ENCODE results near the gene TEX44.

TEX44 gene

DNA sequence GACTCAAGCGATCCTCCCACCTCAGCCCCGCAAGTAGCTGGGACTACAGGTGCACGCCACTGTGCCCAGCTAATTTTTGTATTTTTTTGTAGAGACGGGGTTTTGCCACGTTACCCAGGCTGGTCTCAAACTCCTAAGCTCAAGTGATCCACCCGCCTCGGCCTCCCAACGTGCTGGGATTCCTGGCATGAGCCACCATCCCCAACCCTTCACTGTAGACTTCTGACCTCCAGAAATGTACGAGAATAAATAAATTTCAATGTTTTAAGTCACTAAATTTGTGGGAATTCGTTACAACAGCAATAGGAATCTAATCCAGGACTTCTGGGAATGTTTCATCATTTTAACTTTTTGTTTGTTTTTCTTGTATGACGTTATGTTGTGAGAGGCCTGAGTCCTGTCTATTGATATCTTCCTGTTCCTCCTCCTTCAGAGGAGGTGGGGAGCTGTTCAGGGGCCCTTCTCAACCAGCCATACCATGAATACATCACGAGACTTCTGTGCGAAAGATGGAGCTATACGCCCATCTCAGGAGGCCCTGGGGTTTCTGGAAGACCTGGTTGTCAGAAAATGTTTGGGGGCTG is 40.0 kb downstream of the TEX44 start:
- Histone ChIP-seq H3K4me2 (ENCODE audit: low read length) (no peak overlapping the region), H3K36me3 (ENCODE audit: control insufficient read depth, insufficient read depth, low read length) (no peaks in the 10 kb centered on the region), H3K9me3 (ENCODE audit: control insufficient read depth, low read length) (no peaks in the 10 kb centered on the region), H3K9ac (no peak overlapping the region), H3K79me2 (no peaks in the 10 kb centered on the region), H3K4me3 (ENCODE audit: low read depth, low read length) (no peak overlapping the region), H3K4me1 (no peaks in the 10 kb centered on the region), H2AFZ (no peak overlapping the region), H3K27ac (no peak overlapping the region), H3K27me3 (ENCODE audit: control insufficient read depth, insufficient read depth, low read length) (no peaks in the 10 kb centered on the region)
- TF ChIP-seq, protein P1, sequence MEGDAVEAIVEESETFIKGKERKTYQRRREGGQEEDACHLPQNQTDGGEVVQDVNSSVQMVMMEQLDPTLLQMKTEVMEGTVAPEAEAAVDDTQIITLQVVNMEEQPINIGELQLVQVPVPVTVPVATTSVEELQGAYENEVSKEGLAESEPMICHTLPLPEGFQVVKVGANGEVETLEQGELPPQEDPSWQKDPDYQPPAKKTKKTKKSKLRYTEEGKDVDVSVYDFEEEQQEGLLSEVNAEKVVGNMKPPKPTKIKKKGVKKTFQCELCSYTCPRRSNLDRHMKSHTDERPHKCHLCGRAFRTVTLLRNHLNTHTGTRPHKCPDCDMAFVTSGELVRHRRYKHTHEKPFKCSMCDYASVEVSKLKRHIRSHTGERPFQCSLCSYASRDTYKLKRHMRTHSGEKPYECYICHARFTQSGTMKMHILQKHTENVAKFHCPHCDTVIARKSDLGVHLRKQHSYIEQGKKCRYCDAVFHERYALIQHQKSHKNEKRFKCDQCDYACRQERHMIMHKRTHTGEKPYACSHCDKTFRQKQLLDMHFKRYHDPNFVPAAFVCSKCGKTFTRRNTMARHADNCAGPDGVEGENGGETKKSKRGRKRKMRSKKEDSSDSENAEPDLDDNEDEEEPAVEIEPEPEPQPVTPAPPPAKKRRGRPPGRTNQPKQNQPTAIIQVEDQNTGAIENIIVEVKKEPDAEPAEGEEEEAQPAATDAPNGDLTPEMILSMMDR (IDR thresholded peaks at IDR 0.05): no peak

GRCh38 chr2:231633241-231633976 is 40.7 kb downstream of the TEX44 start:
- H3K27me3 ChIP-seq (ENCODE audit: control insufficient read depth, insufficient read depth, low read length): no peaks in the 10 kb centered on the region
- no peaks in the 10 kb centered on the region for H3K79me2 ChIP-seq
- no peak overlapping the region for H3K9ac ChIP-seq
- H3K4me1 ChIP-seq: no peaks in the 10 kb centered on the region
- H2AFZ ChIP-seq: no peak overlapping the region
- H3K4me2 ChIP-seq (ENCODE audit: low read length): no peak overlapping the region
- TF ChIP-seq, protein P1 (IDR thresholded peaks at IDR 0.05): no peak
- H3K27ac ChIP-seq: no peak overlapping the region
- H3K9me3 ChIP-seq (ENCODE audit: control insufficient read depth, low read length): no peaks in the 10 kb centered on the region
- H3K36me3 ChIP-seq (ENCODE audit: control insufficient read depth, insufficient read depth, low read length): no peaks in the 10 kb centered on the region
- no peak overlapping the region for H3K4me3 ChIP-seq (ENCODE audit: low read depth, low read length)

DNA sequence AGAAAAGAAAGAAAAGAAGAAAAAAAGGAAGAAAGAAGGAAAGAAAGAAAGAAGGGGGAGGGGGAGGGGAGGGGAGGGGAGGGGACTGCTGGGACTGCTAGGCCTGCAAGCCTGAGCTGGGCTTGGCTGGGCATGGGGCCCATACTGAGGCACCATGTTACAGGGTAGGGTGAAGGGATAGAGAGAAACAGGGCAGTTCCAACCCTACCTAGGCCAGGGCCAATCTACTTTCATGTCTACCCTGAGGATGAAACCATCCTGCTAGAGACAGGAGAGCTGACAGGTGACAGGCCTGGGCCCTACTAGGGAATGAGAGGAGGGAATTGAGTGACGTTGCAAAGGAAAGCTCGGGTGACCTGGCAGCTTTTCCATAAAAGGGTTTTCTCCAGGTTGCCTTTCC is 41.7 kb downstream of the TEX44 start:
- H3K4me1 ChIP-seq: no peaks in the 10 kb centered on the region
- no peak overlapping the region for H3K4me3 ChIP-seq (ENCODE audit: low read depth, low read length)
- H3K36me3 ChIP-seq (ENCODE audit: control insufficient read depth, insufficient read depth, low read length): no peaks in the 10 kb centered on the region
- H3K27ac ChIP-seq: no peak overlapping the region
- TF ChIP-seq, protein P1 (IDR thresholded peaks at IDR 0.05): no peak
- H3K9me3 ChIP-seq (ENCODE audit: control insufficient read depth, low read length): no peaks in the 10 kb centered on the region
- H3K27me3 ChIP-seq (ENCODE audit: control insufficient read depth, insufficient read depth, low read length): no peaks in the 10 kb centered on the region
- H3K9ac ChIP-seq: no peak overlapping the region
- no peaks in the 10 kb centered on the region for H3K79me2 ChIP-seq
- H2AFZ ChIP-seq: peak overlapping the region; percentile 22
- no peak overlapping the region for H3K4me2 ChIP-seq (ENCODE audit: low read length)

GRCh38 chr2:231634951-231635875 is 42.5 kb downstream of the TEX44 start:
- Histone ChIP-seq H3K27me3 (ENCODE audit: control insufficient read depth, insufficient read depth, low read length) (no peaks in the 10 kb centered on the region), H3K9ac (no peak overlapping the region)

More at GRCh38 chr2:231634951-231635875, 42.5 kb downstream of the TEX44 start:
- no peak overlapping the region for H3K4me2 ChIP-seq (ENCODE audit: low read length)
- no peaks in the 10 kb centered on the region for H3K4me1 ChIP-seq
- H2AFZ ChIP-seq: no peak overlapping the region
- no peaks in the 10 kb centered on the region for H3K36me3 ChIP-seq (ENCODE audit: control insufficient read depth, insufficient read depth, low read length)
- TF ChIP-seq, protein P1 (IDR thresholded peaks at IDR 0.05): no peak
- H3K4me3 ChIP-seq (ENCODE audit: low read depth, low read length): no peak overlapping the region
- H3K27ac ChIP-seq: no peak overlapping the region
- H3K9me3 ChIP-seq (ENCODE audit: control insufficient read depth, low read length): no peaks in the 10 kb centered on the region
- no peaks in the 10 kb centered on the region for H3K79me2 ChIP-seq

All from parathyroid adenoma (tissue), 2 donors.